ENCODE measurements around the gene RUNX1.

RUNX1 gene

DNA sequence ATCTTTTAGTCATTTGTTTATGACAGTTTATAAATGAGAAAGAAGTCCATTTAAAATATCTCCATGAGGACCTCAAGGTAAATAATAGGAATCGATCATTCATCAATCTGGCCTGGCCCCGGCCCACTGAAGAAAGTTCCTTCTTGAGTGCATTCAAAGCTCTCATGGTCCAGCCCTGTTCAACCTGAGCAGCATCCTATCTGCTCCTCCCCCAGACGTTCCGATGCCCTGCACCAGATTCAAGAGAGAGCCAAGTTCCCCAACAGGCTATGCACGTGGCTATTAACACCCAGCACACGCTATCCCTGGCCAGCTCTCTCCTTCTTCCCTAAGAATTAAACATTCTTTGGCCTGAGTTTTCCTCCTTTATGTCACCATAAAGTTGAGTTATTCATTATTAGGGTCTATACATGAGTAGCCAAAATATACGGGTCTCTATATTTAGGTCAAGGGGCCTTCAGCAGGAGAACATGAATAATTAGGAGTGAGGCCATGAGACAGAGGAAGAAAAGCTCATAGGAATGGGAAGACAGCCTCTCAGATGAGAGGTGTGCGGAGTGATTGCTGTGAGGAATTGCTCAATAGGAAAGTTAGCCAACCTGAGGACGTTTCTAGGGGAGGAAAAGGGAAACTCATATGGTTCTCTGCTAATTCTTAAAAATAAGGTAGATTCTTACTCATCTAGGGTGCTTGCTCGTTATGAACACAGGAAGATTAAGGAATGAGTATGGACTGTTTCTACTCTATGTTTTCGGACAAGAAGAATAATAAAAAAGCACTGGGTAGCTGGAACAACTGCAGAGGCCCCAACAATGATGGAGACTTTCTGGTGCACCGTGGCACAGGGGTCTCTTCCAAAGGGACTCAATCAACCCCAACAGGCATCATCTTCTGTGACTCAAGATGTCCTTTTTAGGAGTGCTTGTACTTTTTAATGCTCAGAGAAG, 23.6 kb downstream of the RUNX1 start:
- TF ChIP-seq, protein P1, sequence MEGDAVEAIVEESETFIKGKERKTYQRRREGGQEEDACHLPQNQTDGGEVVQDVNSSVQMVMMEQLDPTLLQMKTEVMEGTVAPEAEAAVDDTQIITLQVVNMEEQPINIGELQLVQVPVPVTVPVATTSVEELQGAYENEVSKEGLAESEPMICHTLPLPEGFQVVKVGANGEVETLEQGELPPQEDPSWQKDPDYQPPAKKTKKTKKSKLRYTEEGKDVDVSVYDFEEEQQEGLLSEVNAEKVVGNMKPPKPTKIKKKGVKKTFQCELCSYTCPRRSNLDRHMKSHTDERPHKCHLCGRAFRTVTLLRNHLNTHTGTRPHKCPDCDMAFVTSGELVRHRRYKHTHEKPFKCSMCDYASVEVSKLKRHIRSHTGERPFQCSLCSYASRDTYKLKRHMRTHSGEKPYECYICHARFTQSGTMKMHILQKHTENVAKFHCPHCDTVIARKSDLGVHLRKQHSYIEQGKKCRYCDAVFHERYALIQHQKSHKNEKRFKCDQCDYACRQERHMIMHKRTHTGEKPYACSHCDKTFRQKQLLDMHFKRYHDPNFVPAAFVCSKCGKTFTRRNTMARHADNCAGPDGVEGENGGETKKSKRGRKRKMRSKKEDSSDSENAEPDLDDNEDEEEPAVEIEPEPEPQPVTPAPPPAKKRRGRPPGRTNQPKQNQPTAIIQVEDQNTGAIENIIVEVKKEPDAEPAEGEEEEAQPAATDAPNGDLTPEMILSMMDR (IDR thresholded peaks at IDR 0.05): no peak
- TF ChIP-seq ZFX (IDR thresholded peaks at IDR 0.05; ENCODE audit: borderline replicate concordance): no peak
- no peak overlapping the region for H3K27ac ChIP-seq

DNA sequence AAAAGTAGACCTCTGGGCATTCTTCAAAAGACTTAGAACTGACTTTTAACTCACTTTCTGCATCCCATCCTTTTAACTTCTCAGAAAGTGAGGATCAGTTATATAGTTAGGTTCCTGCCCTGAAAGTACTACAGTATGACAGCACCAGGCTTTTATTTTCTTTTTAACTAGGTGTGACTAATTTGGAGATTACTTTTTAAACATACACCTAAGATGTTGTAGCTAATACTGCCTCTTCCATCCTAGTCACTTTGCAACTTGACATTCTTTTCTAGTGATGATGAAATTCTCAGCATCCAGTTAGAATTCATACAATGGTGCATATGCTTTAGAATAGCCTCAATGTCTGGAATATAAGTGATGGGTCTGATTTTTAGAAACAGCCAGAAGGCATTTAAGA, 24.6 kb downstream of the RUNX1 start:
- H3K27ac ChIP-seq: no peak overlapping the region
- TF ChIP-seq, protein P1 (IDR thresholded peaks at IDR 0.05): no peak
- no peak for TF ChIP-seq ZFX (IDR thresholded peaks at IDR 0.05; ENCODE audit: borderline replicate concordance)

DNA sequence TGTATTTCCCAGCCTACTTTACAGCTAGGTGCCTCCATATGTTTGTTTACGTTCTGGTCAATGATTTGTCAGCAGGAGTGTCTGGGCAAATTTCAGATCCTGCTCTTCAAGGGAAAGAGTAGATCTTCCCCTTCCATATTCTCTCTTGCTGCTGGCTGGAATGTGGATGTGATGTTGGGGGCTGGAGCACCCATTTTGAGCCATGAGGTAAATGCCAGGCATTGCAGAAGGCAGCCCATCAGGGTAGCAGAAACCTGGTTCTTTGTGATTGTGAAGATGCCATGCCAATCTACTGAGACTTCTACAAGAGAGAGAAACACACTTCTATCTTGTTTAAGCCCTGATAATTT, 25.1 kb downstream of the RUNX1 start:
- H3K27ac ChIP-seq: no peak overlapping the region

DNA sequence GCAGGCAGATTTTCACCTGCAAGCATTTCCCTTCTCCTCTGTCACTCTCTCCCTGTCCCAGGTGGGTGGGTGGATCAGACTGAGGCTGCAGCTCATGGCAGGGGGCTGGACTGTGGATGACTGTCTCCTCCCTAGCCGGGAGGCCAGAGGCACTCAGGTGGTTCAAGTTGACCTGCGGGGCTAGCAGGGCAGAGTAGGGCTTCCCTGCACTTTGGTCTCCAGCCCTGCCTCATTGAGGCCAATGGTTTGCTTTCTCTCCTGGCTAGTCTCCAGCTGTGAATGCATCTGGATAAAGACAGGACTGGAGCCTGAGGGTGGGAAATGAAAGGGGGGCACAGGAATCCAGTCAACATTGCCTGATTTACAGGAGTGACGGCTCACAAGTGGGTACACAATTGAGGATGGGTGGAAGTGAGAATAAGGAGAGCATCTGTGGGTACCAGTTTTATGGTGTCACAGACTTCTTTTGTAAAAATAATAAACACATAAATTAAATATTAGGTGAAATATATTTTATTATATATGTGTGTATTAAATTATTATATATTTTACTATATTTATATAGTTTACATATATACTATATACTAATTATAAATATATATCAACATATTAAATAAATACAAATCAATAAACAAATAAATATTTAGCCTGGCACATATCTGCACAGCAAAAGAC, 25.6 kb downstream of the RUNX1 start:
- no peak for TF ChIP-seq ZFX (IDR thresholded peaks at IDR 0.05; ENCODE audit: borderline replicate concordance)
- TF ChIP-seq, protein P1 (IDR thresholded peaks at IDR 0.05): no peak
- no peak overlapping the region for H3K27ac ChIP-seq

More for the DNA sequence above, 25.1 kb downstream of the RUNX1 start:
- no peak for TF ChIP-seq ZFX (IDR thresholded peaks at IDR 0.05; ENCODE audit: borderline replicate concordance)
- TF ChIP-seq, protein P1 (IDR thresholded peaks at IDR 0.05): no peak

DNA sequence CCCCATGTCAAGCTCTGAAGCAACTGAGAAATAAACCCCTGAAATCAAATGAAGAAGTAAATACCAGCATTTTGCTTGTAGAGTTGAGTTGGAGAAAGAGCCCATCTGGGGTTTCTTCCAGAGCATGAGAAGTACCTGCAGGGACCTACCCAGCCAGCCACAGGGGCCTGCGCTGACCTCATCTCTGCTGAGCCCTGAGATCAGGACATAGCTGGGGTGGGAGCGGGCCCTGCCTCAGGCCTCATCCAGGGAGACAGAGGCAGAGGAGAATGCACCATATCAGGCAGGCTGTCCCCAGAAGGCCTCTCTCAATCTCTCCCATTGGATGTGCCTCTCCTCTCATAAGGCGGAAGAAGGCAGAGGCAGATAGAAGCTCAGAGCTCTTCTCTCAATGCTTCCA, 27.6 kb downstream of the RUNX1 start:
- no peak overlapping the region for H3K27ac ChIP-seq
- TF ChIP-seq ZFX (IDR thresholded peaks at IDR 0.05; ENCODE audit: borderline replicate concordance): no peak
- TF ChIP-seq, protein P1 (IDR thresholded peaks at IDR 0.05): no peak

DNA sequence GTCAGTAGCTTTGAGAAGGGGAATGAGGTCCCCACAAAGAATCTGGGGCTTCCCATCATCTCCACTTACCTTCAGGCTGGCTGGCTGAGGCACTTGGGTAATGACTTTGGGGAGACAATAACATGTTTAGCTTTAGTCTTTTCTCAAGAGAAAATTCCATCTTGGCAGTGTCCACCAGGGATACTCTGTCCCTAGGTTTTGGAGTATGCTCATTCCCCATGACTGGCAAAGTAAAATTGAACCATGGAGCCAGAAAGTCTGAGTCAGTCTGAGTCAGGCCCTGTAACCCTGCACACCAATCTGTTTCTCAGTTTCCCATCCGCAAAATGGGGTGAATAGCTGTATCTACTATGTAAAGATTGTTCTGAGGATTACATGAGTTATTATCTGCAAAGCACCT, 28.2 kb downstream of the RUNX1 start:
- TF ChIP-seq, protein P1 (IDR thresholded peaks at IDR 0.05): no peak
- no peak for TF ChIP-seq ZFX (IDR thresholded peaks at IDR 0.05; ENCODE audit: borderline replicate concordance)

DNA sequence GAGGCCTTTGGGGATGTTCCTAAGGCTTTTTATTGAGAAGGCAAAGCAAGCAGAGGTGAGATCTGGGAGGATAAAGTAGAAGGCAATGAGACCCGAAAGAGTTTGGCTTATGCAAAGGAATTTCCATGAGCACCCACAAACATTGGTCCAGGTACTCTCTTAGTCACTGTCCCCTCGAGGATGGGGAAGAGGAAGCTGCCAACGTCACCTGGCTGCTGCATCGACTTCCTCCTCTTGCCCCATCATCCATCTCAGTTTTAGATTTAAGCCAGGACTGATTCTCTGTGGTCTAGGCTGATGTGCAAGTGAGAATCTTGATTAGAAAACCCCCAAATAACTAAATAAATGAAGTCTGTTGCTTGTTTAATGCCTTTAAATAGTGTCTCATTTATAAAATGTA, 28.7 kb downstream of the RUNX1 start:
- TF ChIP-seq, protein P1 (IDR thresholded peaks at IDR 0.05): no peak
- no peak for TF ChIP-seq ZFX (IDR thresholded peaks at IDR 0.05; ENCODE audit: borderline replicate concordance)
- H3K27ac ChIP-seq: no peak overlapping the region

More for the DNA sequence above, 28.2 kb downstream of the RUNX1 start:
- H3K27ac ChIP-seq: no peak overlapping the region

All from 22Rv1 (cell line).